Vein endothelial cell (primary cell): ENCODE results near the gene STIM1. TPM values are rescaled to one million over a fixed set of nuclear protein-coding genes. Genes with fewer than 3 reads are reported as not detected.

Experiments used
- small RNA-seq: library from RNA; depleted of rRNA; stranded (forward); fragments of <200 nt; gene quantifications from one replicate; pipeline ENCODE3, GENCODE V24; 2012
- total RNA-seq: library from RNA; depleted of rRNA; stranded (reverse); fragments of >200 nt; gene quantifications from 2 replicates; pipeline ENCODE4 v1.2.3, GENCODE V29; 2012

The STIM1 gene
- 29.0 and 32.0 TPM in 2 replicates for total RNA-seq

DNA sequence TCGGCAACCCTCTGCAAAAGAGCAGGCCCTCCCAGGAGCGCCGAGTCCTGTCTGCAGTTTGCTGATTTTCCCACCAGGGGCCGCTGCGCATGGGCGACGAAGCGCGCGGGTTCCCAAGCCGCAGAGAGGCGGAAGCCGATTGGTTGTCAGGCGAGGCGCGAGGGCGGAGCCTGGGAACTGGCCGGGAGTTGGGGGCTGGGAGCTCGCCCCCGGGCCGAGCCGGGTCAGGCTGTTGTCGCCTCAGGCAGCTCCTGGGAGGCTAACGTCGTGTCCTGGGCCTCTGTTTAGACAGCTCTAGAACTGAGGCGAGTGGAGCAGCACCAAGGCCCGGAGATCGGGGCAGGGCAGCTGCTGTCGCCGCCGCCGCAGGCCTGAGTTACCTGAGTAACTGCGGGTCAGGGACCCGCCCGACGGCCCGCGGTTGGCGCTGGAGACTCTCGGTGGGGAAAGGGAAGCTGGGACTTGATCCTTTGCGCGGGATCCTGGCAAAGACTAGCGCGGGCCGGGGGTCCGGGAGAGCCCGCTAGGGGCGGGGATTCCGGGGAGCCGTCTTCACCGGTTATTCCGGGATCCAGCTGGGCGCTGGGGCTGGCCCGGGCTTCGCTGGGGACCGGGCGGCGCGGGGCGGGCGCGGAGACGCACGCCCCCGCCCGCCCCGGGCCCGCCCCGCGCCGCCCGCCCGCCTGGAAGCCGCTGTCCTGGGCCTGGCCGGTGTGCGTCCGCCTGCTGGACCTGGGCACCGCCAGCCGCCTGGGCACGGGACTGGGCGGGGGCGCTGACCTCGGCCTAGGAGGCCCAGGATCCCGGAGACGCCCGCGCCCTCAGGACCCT, at the start of gene STIM1:
Gene STIM1, plus strand, starts transcription at position 688 of the 831 bp plus-strand sequence. CDS start 607 bp downstream, outside the sequence.

DNA sequence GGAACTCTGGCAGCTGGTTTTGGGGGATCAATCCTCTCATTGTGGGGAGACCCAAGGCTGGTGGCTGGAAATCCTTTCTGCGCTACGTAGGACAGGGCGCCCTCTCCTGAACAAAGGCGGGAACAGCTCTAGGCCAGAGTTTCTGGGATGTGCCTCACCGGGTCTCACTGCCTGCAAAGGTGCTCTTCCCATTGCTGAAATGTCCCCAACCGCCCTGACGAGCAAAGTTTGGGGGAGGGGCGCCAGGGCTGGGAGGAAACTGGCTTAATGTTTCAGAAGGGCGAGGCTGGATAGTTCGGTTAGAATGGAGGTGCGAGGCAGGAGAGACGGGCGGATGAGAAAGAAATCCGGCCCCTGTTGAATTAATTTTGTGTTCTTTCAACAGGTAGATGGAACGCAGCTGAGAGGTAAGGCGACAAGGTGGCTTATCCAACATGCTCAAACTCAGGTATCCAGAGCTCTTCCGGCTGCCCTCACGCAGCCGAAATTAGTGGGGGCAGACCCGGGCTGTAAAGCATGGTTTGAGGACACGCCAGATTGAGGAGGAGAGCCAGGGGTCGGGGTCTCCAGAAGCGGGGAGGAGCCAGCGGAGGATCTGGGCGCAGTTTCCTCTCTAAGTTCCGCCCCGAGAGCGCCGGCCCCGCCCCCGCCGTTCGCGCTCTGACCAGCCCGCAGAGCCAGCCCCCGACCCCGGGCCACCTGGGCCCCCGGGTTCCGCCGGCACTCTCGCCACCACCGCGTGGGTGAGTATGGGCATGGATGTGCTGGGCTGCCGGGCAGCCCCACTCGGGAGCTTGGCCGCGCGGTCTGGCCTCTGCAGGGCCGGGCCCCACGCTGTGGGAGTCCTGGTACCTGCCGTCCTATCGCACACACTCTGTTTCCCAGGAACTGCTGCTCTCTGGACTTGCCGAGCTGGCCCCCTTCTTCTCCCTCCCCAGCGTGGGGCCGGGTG, 47.3 kb upstream of the STIM1 start, which contains the start of gene PGAP2:
Gene PGAP2, plus strand, starts transcription at position 652 of the 952 bp plus-strand sequence. CDS start 2,700 bp downstream, outside the sequence.

DNA sequence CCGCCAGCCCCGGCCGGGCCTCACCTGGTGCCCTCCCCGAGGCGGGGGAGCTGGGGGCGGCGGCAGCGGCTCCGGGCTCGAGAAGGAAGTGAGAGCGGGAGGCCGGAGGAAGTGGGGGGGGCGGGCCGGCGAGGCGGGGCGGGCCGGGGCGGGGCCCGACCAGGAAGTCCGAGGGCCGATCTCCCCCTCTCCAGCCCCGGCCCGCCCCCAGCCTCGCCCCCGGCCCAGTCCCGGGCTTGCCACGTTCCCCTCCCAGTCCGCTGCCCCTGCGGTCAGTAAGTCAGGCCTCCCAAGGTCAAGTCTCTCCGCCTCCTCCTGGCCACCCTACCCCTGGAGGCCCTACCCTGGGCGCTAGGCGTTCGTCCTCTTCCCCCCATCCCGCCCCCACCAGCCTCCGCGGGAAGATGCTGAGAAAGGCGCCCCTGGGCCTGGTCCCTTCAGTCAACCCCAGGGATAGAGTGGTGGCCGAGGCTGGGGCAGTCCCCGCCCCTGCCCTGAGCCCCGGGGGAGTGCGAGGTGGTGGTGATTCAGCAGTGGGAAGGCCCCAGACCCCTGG, 14.5 kb upstream of the STIM1 start, which contains the start of gene RHOG:
Gene RHOG, minus strand, starts transcription at position 90 of the 556 bp plus-strand sequence. CDS start 12,821 bp downstream, outside the sequence.

DNA sequence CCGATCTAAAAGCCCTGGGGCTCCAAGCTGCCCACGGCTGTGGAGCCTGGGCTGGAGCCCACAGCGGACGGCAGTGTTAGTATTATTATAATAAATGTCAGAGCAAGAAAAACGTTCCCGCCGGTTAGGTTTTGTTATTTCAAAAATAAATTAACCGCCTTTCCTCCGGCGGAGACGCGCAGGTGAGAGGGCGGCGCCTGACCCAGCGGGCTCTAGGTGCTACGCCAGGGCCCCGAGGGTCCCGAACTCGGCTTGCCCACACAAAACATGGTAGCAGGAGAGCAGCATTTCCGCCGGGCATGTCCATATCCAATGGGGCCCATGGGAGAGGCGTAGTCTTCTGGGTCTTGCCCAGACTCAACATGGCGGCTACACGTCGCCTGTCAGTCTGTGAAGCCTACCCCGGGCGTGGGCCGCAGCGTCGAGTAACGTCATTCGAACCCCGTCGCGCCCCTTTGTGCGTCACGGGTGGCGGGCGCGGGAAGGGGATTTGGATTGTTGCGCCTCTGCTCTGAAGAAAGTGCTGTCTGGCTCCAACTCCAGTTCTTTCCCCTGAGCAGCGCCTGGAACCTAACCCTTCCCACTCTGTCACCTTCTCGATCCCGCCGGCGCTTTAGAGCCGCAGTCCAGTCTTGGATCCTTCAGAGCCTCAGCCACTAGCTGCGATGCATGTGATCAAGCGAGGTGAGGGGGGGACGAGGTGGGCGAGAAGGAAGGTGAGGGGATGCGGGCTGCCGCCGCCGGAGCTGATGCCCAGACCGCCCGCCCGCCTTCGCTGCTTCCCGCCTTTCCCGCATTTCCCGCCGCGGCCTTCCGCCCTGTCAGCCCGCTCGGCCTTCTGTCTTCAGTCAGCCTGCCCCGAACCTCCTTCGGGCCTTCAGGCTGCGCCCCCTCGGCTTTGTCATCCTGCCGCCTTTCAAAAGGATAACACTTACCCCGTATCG, 239.2 kb downstream of the STIM1 start, which contains the start of gene RRM1:
Gene RRM1, plus strand, starts transcription at position 452 of the 944 bp plus-strand sequence. Its CDS starts 214 bp downstream, at position 666.

Small RNA genes lying within 50 kb of the gene (small RNA-seq; reads per million reads assigned to genes)
- gene AC087441.2 = not detected
- not detected for gene RF00409
- not detected for gene RPS29P20

Other genes starting within 250 kb of the STIM1 start
- gene ART5, start 213.7 kb upstream of the STIM1 start, total RNA-seq = not detected in 2 replicates
- gene ART1, start 210.5 kb upstream of the STIM1 start, total RNA-seq = not detected in 2 replicates
- 2.0 and 2.4 TPM in 2 replicates for gene CHRNA10, start 184.3 kb upstream of the STIM1 start, total RNA-seq
- 145 and 165 TPM in 2 replicates for gene NUP98, start 58.1 kb upstream of the STIM1 start, total RNA-seq
- gene PGAP2, start 47.1 kb upstream of the STIM1 start, total RNA-seq = 11.5 and 11.8 TPM in 2 replicates
- gene RHOG, start 14.7 kb upstream of the STIM1 start, total RNA-seq = 22.4 and 26.5 TPM in 2 replicates
- 66.3 and 85.0 TPM in 2 replicates for gene RRM1, start 239.1 kb downstream of the STIM1 start, total RNA-seq